Measurements from ENCODE around the gene RAP2B.
A peak's percentile ranks its signal among the peaks of the same experiment; 100 is the strongest.
"Not testable (repeated sequence)": the region's sequence is repeated elsewhere in the genome, so short reads cannot be mapped to it uniquely, and the experiment has no call there.

RAP2B gene

GRCh38 chr3:153160451-153161137 lies 1.4 kb upstream of the RAP2B start:
- peak; percentile 64 to 85 for DNase-seq

- DNase-seq, result peak; percentile 97 to 99
Observed at GRCh38 chr3:153161138-153161713, 800 bp upstream of the RAP2B start.

GRCh38 chr3:153162513-153163392 lies 727 bp downstream of the RAP2B start:
- DNase-seq, result peak in 1 of 2 experiments; percentile 36

GRCh38 chr3:153163393-153163724 lies 1.3 kb downstream of the RAP2B start:
- peak in 1 of 2 experiments; percentile 52 for DNase-seq

GRCh38 chr3:153163756-153164550 lies 1.9 kb downstream of the RAP2B start:
- peak in 1 of 2 experiments; percentile 52 for DNase-seq

GRCh38 chr3:153165261-153165681 lies 3.2 kb downstream of the RAP2B start:
- DNase-seq, result peak in 1 of 2 experiments; percentile 66

- DNase-seq, result peak in 1 of 2 experiments; percentile 56
Observed at GRCh38 chr3:153166206-153166605, 4.2 kb downstream of the RAP2B start.

- DNase-seq, result no peak
Observed at GRCh38 chr3:153166796-153167195, 4.8 kb downstream of the RAP2B start.

GRCh38 chr3:153169793-153170383 lies 7.9 kb downstream of the RAP2B start:
- peak in 1 of 2 experiments; percentile 10 for DNase-seq

GRCh38 chr3:153171256-153171655 lies 9.2 kb downstream of the RAP2B start:
- no peak for DNase-seq

GRCh38 chr3:153171918-153172317 lies 9.9 kb downstream of the RAP2B start:
- DNase-seq, result no peak

GRCh38 chr3:153172796-153173757 lies 11.1 kb downstream of the RAP2B start:
- no peak for DNase-seq

- DNase-seq, result peak in 1 of 2 experiments; percentile 45
Observed at GRCh38 chr3:153173758-153174516, 11.9 kb downstream of the RAP2B start.

- DNase-seq, result no peak
Observed at GRCh38 chr3:153176197-153176596, 14.2 kb downstream of the RAP2B start.

- DNase-seq, result no peak
Observed at GRCh38 chr3:153180860-153181372, 18.9 kb downstream of the RAP2B start.

- no peak for DNase-seq
Observed at GRCh38 chr3:153182501-153183293, 20.7 kb downstream of the RAP2B start.

- no peak for DNase-seq
Observed at GRCh38 chr3:153190923-153191322, 28.9 kb downstream of the RAP2B start.

- no peak for DNase-seq
Observed at GRCh38 chr3:153192327-153192726, 30.3 kb downstream of the RAP2B start.

GRCh38 chr3:153193786-153194476 lies 31.9 kb downstream of the RAP2B start:
- DNase-seq, result not testable (repeated sequence)
